ENCODE results near the gene FAM3D.

Gene FAM3D

GRCh38 chr3:58661836-58662420 is 4.6 kb downstream of the FAM3D start:
- H3K4me3 ChIP-seq (ENCODE audit: low read length): no peak overlapping the region
- TF ChIP-seq, protein P1, sequence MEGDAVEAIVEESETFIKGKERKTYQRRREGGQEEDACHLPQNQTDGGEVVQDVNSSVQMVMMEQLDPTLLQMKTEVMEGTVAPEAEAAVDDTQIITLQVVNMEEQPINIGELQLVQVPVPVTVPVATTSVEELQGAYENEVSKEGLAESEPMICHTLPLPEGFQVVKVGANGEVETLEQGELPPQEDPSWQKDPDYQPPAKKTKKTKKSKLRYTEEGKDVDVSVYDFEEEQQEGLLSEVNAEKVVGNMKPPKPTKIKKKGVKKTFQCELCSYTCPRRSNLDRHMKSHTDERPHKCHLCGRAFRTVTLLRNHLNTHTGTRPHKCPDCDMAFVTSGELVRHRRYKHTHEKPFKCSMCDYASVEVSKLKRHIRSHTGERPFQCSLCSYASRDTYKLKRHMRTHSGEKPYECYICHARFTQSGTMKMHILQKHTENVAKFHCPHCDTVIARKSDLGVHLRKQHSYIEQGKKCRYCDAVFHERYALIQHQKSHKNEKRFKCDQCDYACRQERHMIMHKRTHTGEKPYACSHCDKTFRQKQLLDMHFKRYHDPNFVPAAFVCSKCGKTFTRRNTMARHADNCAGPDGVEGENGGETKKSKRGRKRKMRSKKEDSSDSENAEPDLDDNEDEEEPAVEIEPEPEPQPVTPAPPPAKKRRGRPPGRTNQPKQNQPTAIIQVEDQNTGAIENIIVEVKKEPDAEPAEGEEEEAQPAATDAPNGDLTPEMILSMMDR (conservative IDR thresholded peaks at IDR 0.05; ENCODE audit: low read depth, low read length): no peak
- no peak for DNase-seq (ENCODE audit: low read depth)

GRCh38 chr3:58660998-58661397 is 5.6 kb downstream of the FAM3D start:
- H3K4me3 ChIP-seq (ENCODE audit: low read length): no peak overlapping the region
- TF ChIP-seq, protein P1 (conservative IDR thresholded peaks at IDR 0.05; ENCODE audit: low read depth, low read length): no peak
- no peak for DNase-seq (ENCODE audit: low read depth)

GRCh38 chr3:58659051-58659675 is 7.4 kb downstream of the FAM3D start:
- TF ChIP-seq, protein P1 (conservative IDR thresholded peaks at IDR 0.05; ENCODE audit: low read depth, low read length): peak; percentile 67
- no peak overlapping the region for H3K4me3 ChIP-seq (ENCODE audit: low read length)
- DNase-seq (ENCODE audit: low read depth): peak; percentile 15

DNA sequence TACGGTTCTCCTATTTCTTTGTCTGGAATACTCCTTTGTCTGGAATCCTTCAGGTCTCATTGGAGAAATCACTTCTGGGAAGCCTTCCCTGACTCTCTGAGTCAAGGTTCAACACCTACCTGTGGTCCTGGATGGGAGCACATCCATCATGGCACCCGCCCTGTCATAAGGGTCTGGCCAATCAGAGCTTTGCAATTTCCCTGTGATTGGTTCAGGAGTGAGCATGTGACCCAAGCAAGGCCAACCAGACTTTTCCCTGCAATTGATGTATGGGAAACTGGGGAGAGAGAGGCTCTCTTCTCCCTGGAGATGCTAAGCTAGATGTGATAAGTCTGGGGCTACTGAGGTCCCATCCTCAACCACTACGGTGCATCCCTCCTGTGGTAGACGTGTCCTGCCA is 8.1 kb downstream of the FAM3D start:
- H3K4me3 ChIP-seq (ENCODE audit: low read length): no peak overlapping the region
- DNase-seq (ENCODE audit: low read depth): no peak
- TF ChIP-seq, protein P1 (conservative IDR thresholded peaks at IDR 0.05; ENCODE audit: low read depth, low read length): no peak

- H3K4me3 ChIP-seq (ENCODE audit: low read length): no peak overlapping the region
- TF ChIP-seq, protein P1 (conservative IDR thresholded peaks at IDR 0.05; ENCODE audit: low read depth, low read length): no peak
- DNase-seq (ENCODE audit: low read depth): no peak
Observed at GRCh38 chr3:58657571-58658141, 8.9 kb downstream of the FAM3D start.

- TF ChIP-seq, protein P1 (conservative IDR thresholded peaks at IDR 0.05; ENCODE audit: low read depth, low read length): no peak
- no peak overlapping the region for H3K4me3 ChIP-seq (ENCODE audit: low read length)
- no peak for DNase-seq (ENCODE audit: low read depth)
Observed at GRCh38 chr3:58657036-58657520, 9.5 kb downstream of the FAM3D start.

- H3K4me3 ChIP-seq (ENCODE audit: low read length): no peak overlapping the region
- TF ChIP-seq, protein P1 (conservative IDR thresholded peaks at IDR 0.05; ENCODE audit: low read depth, low read length): no peak
- no peak for DNase-seq (ENCODE audit: low read depth)
Observed at GRCh38 chr3:58656631-58657030, 9.9 kb downstream of the FAM3D start.
